ENCODE data around the gene SMIM41.
"Not testable (repeated sequence)": the region's sequence is repeated elsewhere in the genome, so short reads cannot be mapped to it uniquely, and the experiment has no call there.

GRCh38 chr12:52116222-52117125 lies 37.0 kb downstream of the SMIM41 start:
- TF ChIP-seq CTCF (conservative IDR thresholded peaks at IDR 0.05; ENCODE audit: low read length) = peak; percentile 71
- TF ChIP-seq EZH2phosphoT487 (IDR thresholded peaks at IDR 0.05; ENCODE audit: borderline replicate concordance, low read depth, low read length) = not testable (repeated sequence)
